ENCODE measurements around the gene UBE2F.

Gene UBE2F

DNA sequence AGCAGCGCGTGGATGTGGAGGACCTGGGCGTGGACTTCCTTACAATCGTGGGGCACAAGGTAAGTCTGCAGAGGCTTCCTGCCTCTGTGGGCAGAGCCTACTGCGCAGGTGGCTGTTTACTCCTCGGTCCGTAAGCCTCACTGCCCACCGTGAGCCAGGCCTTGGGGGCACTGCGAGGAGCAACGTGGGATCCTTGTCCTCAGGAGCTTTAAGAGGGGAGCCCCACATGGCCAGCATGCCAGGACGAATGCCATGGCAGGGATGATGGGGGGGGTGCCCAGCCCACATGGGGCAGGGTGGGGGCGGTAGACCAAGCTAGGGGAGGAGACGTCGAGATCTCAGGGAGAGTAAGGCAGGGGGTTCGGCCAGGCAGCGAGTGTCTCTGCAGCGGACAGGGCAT, 115.3 kb downstream of the UBE2F start:
- Histone ChIP-seq H3K9me3 (no peaks in the 10 kb centered on the region), H3K4me3 (ENCODE audit: low read depth in 1 of 2, low read length in 1 of 2) (no peak overlapping the region), H3K27ac (no peak overlapping the region), H3K36me3 (peaks cover 25% of the 10 kb centered on the region), H3K27me3 (no peaks in the 10 kb centered on the region), H3K4me1 (ENCODE audit: control insufficient read depth in 1 of 2, insufficient read depth in 1 of 2, low read depth in 1 of 2, low read length in 1 of 2) (peaks cover 5 to 6% of the 10 kb centered on the region in 2 experiments)
- TF ChIP-seq, protein P1, sequence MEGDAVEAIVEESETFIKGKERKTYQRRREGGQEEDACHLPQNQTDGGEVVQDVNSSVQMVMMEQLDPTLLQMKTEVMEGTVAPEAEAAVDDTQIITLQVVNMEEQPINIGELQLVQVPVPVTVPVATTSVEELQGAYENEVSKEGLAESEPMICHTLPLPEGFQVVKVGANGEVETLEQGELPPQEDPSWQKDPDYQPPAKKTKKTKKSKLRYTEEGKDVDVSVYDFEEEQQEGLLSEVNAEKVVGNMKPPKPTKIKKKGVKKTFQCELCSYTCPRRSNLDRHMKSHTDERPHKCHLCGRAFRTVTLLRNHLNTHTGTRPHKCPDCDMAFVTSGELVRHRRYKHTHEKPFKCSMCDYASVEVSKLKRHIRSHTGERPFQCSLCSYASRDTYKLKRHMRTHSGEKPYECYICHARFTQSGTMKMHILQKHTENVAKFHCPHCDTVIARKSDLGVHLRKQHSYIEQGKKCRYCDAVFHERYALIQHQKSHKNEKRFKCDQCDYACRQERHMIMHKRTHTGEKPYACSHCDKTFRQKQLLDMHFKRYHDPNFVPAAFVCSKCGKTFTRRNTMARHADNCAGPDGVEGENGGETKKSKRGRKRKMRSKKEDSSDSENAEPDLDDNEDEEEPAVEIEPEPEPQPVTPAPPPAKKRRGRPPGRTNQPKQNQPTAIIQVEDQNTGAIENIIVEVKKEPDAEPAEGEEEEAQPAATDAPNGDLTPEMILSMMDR (IDR thresholded peaks at IDR 0.05) = no peak

DNA sequence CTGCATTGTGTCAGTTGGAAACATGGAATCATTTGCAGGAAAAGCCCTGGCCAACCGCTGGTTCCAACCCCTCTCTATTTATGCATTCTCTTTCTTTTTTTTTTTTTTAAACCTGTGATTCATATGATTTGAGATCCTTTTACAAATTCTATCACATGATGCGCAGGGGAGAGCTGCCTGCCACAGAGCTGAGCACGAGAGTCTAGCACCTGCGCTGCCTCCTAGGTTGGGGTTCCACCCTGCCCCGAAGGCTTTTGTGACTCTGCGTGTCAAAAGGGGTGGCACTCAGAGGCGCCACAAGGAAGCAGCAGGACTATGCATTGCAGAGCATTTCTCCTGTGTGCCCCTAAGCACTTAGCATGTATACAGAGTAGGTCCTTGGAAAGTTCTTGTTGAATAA, 116.0 kb downstream of the UBE2F start:
- TF ChIP-seq, protein P1 (IDR thresholded peaks at IDR 0.05) = no peak
- Histone ChIP-seq H3K4me1 (ENCODE audit: control insufficient read depth in 1 of 2, insufficient read depth in 1 of 2, low read depth in 1 of 2, low read length in 1 of 2) (peaks cover 8 to 13% of the 10 kb centered on the region in 2 experiments), H3K27ac (no peak overlapping the region), H3K4me3 (ENCODE audit: low read depth in 1 of 2, low read length in 1 of 2) (no peak overlapping the region), H3K27me3 (no peaks in the 10 kb centered on the region), H3K36me3 (peaks cover 25% of the 10 kb centered on the region), H3K9me3 (no peaks in the 10 kb centered on the region)

DNA sequence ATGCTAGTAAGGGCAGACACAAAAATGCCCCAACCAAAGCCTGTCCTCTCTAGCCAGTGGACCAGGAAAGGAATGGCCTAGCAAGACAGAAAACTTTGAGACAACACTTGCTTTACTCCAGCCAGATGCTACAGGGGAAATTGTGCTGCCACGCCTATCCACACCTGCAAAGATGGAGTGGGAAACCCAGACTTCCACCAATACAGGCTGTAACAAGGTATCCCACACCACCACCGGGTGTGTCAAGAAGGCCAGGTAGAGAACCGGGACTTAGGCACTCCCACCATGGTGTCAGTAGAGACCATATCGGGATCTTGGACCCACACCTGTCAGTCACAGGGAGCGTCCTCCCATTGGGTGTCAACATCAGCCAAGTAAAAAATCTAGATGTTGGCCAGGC, 117.1 kb downstream of the UBE2F start:
- no peak overlapping the region for H3K27ac ChIP-seq
- H3K4me1 ChIP-seq (ENCODE audit: control insufficient read depth in 1 of 2, insufficient read depth in 1 of 2, low read depth in 1 of 2, low read length in 1 of 2) = peaks cover 8 to 15% of the 10 kb centered on the region in 2 experiments
- no peaks in the 10 kb centered on the region for H3K9me3 ChIP-seq
- TF ChIP-seq, protein P1 (IDR thresholded peaks at IDR 0.05) = no peak
- H3K27me3 ChIP-seq = no peaks in the 10 kb centered on the region
- H3K4me3 ChIP-seq (ENCODE audit: low read depth in 1 of 2, low read length in 1 of 2) = no peak overlapping the region
- peaks cover 25% of the 10 kb centered on the region for H3K36me3 ChIP-seq

DNA sequence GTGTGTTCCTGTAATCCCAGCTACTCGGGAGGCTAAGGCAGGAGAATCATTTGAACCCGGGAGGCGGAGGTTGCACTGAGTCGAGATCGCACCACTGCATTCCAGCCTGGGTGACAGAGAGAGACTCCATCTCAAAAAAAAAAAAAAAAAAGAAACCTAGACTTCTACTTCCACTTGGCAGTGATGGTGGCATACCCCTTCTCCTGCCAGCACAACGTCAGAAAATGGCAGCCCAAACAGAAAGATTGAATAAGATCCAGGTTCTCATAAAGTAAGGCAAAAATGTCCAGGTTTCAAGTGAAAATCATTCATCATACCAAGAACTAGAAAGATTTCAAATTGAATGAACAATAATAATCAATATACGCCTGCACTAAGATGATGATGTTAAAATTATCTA, 117.9 kb downstream of the UBE2F start:
- Histone ChIP-seq H3K4me3 (ENCODE audit: low read depth in 1 of 2, low read length in 1 of 2) (no peak overlapping the region), H3K4me1 (ENCODE audit: control insufficient read depth in 1 of 2, insufficient read depth in 1 of 2, low read depth in 1 of 2, low read length in 1 of 2) (peaks cover 8 to 15% of the 10 kb centered on the region in 2 experiments), H3K27ac (no peak overlapping the region), H3K36me3 (peaks cover 25% of the 10 kb centered on the region), H3K9me3 (no peaks in the 10 kb centered on the region), H3K27me3 (no peaks in the 10 kb centered on the region)
- TF ChIP-seq, protein P1 (IDR thresholded peaks at IDR 0.05) = no peak

DNA sequence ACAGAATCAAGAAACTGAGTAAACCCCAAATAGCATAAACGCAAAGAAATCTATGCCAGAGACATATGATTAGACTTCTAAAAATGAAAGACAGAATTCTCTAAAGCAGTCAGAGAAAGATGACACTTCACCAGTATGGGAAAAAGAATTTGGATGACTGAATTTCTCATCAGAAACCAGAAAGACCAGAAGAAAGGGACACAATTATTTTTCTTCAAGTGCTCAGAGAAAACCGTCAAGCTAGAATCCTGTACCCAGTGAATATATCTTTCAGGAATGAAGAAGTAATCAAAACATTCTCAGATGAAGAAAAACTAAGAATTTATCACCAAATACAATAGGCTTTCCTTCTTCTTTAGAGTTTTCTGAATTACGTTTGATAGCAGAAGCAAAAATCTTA, 119.1 kb downstream of the UBE2F start:
- no peak overlapping the region for H3K4me3 ChIP-seq (ENCODE audit: low read depth in 1 of 2, low read length in 1 of 2)
- H3K4me1 ChIP-seq (ENCODE audit: control insufficient read depth in 1 of 2, insufficient read depth in 1 of 2, low read depth in 1 of 2, low read length in 1 of 2) = peaks cover 8 to 15% of the 10 kb centered on the region in 2 experiments
- TF ChIP-seq, protein P1 (IDR thresholded peaks at IDR 0.05) = no peak
- no peak overlapping the region for H3K27ac ChIP-seq
- no peaks in the 10 kb centered on the region for H3K27me3 ChIP-seq
- H3K9me3 ChIP-seq = no peaks in the 10 kb centered on the region
- H3K36me3 ChIP-seq = peaks cover 25% of the 10 kb centered on the region

DNA sequence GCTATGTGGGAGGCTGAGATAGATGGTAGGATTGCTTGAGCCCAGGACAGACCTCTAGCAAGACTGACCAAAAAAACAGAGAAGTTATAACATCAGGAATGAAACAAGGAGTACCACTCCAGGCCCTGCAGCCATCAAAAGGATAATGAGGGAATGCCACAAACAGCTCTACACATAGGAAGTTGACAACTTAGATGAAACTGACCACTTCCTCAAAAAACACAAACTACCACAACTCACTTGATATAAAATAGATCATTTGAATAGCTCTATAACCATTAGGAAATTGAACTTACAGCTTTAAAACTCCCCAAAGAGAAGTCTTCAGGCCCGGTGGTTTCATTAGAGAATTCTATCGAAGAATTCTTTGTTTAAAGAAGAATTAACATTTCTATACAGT, 120.4 kb downstream of the UBE2F start:
- Histone ChIP-seq H3K4me1 (ENCODE audit: control insufficient read depth in 1 of 2, insufficient read depth in 1 of 2, low read depth in 1 of 2, low read length in 1 of 2) (peaks cover 8 to 15% of the 10 kb centered on the region in 2 experiments), H3K36me3 (peaks cover 20% of the 10 kb centered on the region), H3K27ac (peak overlapping the region; percentile 74), H3K4me3 (ENCODE audit: low read depth in 1 of 2, low read length in 1 of 2) (no peak overlapping the region), H3K9me3 (no peaks in the 10 kb centered on the region), H3K27me3 (no peaks in the 10 kb centered on the region)
- TF ChIP-seq, protein P1 (IDR thresholded peaks at IDR 0.05) = no peak
